ENCODE measurements around the gene CACNA1C. TPM values are rescaled to one million over a fixed set of nuclear protein-coding genes. Genes with fewer than 3 reads are reported as not detected.

CACNA1C gene
- polyA plus RNA-seq, 5 donors = 10.1 to 15.2 (median 10.7) TPM

GRCh38 chr12:2449586-2449985 lies 396.8 kb downstream of the CACNA1C start:
- no peak for DNase-seq

GRCh38 chr12:2450553-2450952 lies 397.8 kb downstream of the CACNA1C start:
- DNase-seq = no peak

GRCh38 chr12:2451025-2451424 lies 398.2 kb downstream of the CACNA1C start:
- DNase-seq = no peak

- DNase-seq = no peak
These were observed 398.7 kb downstream of the CACNA1C start for GRCh38 chr12:2451497-2451896.

- no peak for DNase-seq
These were observed 400.4 kb downstream of the CACNA1C start for GRCh38 chr12:2453076-2453760.

- no peak for DNase-seq
These were observed 400.9 kb downstream of the CACNA1C start for GRCh38 chr12:2453761-2454090.

GRCh38 chr12:2454601-2455177 lies 401.9 kb downstream of the CACNA1C start:
- no peak for DNase-seq

GRCh38 chr12:2455410-2455809 lies 402.6 kb downstream of the CACNA1C start:
- no peak for DNase-seq

- no peak for DNase-seq
These were observed 403.5 kb downstream of the CACNA1C start for GRCh38 chr12:2456122-2456812.

- peak in 1 of 2 donors; percentile 15 for DNase-seq
These were observed 404.0 kb downstream of the CACNA1C start for GRCh38 chr12:2456813-2457186.

GRCh38 chr12:2457215-2457932 lies 404.6 kb downstream of the CACNA1C start:
- peak in 1 of 2 donors; percentile 14 for DNase-seq

- no peak for DNase-seq
These were observed 405.2 kb downstream of the CACNA1C start for GRCh38 chr12:2457933-2458414.

GRCh38 chr12:2460051-2460670 lies 407.4 kb downstream of the CACNA1C start:
- DNase-seq = no peak

GRCh38 chr12:2461046-2461445 lies 408.3 kb downstream of the CACNA1C start:
- DNase-seq = no peak

- DNase-seq = no peak
These were observed 408.9 kb downstream of the CACNA1C start for GRCh38 chr12:2461645-2462044.

GRCh38 chr12:2462087-2462486 lies 409.3 kb downstream of the CACNA1C start:
- DNase-seq = no peak

- no peak for DNase-seq
These were observed 410.9 kb downstream of the CACNA1C start for GRCh38 chr12:2463719-2464118.

GRCh38 chr12:2465681-2466080 lies 412.9 kb downstream of the CACNA1C start:
- DNase-seq = no peak

- DNase-seq = no peak
These were observed 413.4 kb downstream of the CACNA1C start for GRCh38 chr12:2466211-2466610.

- DNase-seq = no peak
These were observed 414.8 kb downstream of the CACNA1C start for GRCh38 chr12:2467447-2468195.

- no peak for DNase-seq
These were observed 423.2 kb downstream of the CACNA1C start for GRCh38 chr12:2475984-2476383.
